ENCODE data around the gene CARMIL1.
"Not testable (repeated sequence)": the region's sequence is repeated elsewhere in the genome, so short reads cannot be mapped to it uniquely, and the experiment has no call there.

The CARMIL1 gene

GRCh38 chr6:25442898-25443297 lies 163.7 kb downstream of the CARMIL1 start:
- H3K4ac ChIP-seq (ENCODE audit: low read depth, low read length): no peak overlapping the region
- no peak overlapping the region for H3K23ac ChIP-seq (ENCODE audit: low read length)
- H3K4me1 ChIP-seq (ENCODE audit: control insufficient read depth in 1 of 2, insufficient read depth in 2 of 2, low read length in 2 of 2): peaks cover 0 to 2% of the 10 kb centered on the region in 2 experiments
- H2BK12ac ChIP-seq (ENCODE audit: low read length): no peak overlapping the region
- no peak overlapping the region for H3K14ac ChIP-seq (ENCODE audit: low read length)
- H2AK5ac ChIP-seq (ENCODE audit: low read length): no peak overlapping the region
- no peak overlapping the region for H3K27ac ChIP-seq (ENCODE audit: low read depth, low read length)
- H3K4me2 ChIP-seq (ENCODE audit: low read length): no peak overlapping the region
- H3K9me3 ChIP-seq (ENCODE audit: insufficient read depth, low read depth, low read length): no peaks in the 10 kb centered on the region
- no peaks in the 10 kb centered on the region for H3K27me3 ChIP-seq (ENCODE audit: insufficient read depth, low read length)
- no peaks in the 10 kb centered on the region for H3K79me2 ChIP-seq (ENCODE audit: control insufficient read depth, insufficient read depth, low read length, poor library complexity)
- no peak overlapping the region for H3K9ac ChIP-seq (ENCODE audit: low read length)
- H2AFZ ChIP-seq (ENCODE audit: insufficient read depth, low read length, poor library complexity): no peak overlapping the region
- peaks cover 0 to 2% of the 10 kb centered on the region in 2 experiments for H3K36me3 ChIP-seq (ENCODE audit: control insufficient read depth in 1 of 2, insufficient read depth in 2 of 2, low read length in 2 of 2)
- no CpG with 5 or more reads among the region's 1 CpG for WGBS (ENCODE audit: extremely low coverage, insufficient coverage, insufficient read length)
- DNase-seq: no peak
- H2BK120ac ChIP-seq (ENCODE audit: insufficient read depth, low read length, poor library complexity): no peak overlapping the region
- no peak overlapping the region for H2BK5ac ChIP-seq (ENCODE audit: low read depth, low read length, poor library complexity)
- no peak overlapping the region for H4K8ac ChIP-seq (ENCODE audit: low read depth, low read length)
- H3K79me1 ChIP-seq (ENCODE audit: low read length): no peaks in the 10 kb centered on the region
- no peak overlapping the region for H4K91ac ChIP-seq (ENCODE audit: low read depth, low read length)
- H3K4me3 ChIP-seq (ENCODE audit: low read depth, low read length): no peak overlapping the region
- H4K12ac ChIP-seq (ENCODE audit: low read depth, low read length): no peak overlapping the region
- H3K18ac ChIP-seq (ENCODE audit: low read length): no peak overlapping the region

DNA sequence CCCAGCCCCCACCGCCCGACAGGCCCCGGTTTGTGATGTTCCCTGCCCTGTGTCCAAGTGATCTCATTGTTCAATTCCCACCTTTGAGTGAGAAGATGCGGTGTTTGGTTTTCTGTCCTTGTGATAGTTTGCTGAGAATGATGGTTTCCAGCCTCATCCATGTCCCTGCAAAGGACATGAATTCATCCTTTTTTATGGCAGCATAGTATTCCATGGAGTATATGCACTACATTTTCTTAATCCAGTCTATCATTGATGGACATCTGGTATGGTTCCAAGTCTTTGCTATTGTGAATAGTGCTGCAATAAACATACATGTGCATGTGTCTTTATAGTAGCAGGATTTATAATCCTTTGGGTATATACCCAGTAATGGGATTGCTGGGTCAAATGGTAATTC lies 165.3 kb downstream of the CARMIL1 start:
- H3K27me3 ChIP-seq (ENCODE audit: insufficient read depth, low read length); H3K18ac ChIP-seq (ENCODE audit: low read length); H3K23ac ChIP-seq (ENCODE audit: low read length); H2BK120ac ChIP-seq (ENCODE audit: insufficient read depth, low read length, poor library complexity); H4K12ac ChIP-seq (ENCODE audit: low read depth, low read length); H4K8ac ChIP-seq (ENCODE audit: low read depth, low read length); H3K27ac ChIP-seq (ENCODE audit: low read depth, low read length); H3K9me3 ChIP-seq (ENCODE audit: insufficient read depth, low read depth, low read length); H3K14ac ChIP-seq (ENCODE audit: low read length); H3K79me2 ChIP-seq (ENCODE audit: control insufficient read depth, insufficient read depth, low read length, poor library complexity); DNase-seq; H3K4me1 ChIP-seq (ENCODE audit: control insufficient read depth in 1 of 2, insufficient read depth in 2 of 2, low read length in 2 of 2); H3K36me3 ChIP-seq (ENCODE audit: control insufficient read depth in 1 of 2, insufficient read depth in 2 of 2, low read length in 2 of 2); H2BK12ac ChIP-seq (ENCODE audit: low read length); H3K79me1 ChIP-seq (ENCODE audit: low read length); H3K4me3 ChIP-seq (ENCODE audit: low read depth, low read length); H3K4me2 ChIP-seq (ENCODE audit: low read length); H3K4ac ChIP-seq (ENCODE audit: low read depth, low read length); H4K91ac ChIP-seq (ENCODE audit: low read depth, low read length); H2AK5ac ChIP-seq (ENCODE audit: low read length); H3K9ac ChIP-seq (ENCODE audit: low read length); H2BK5ac ChIP-seq (ENCODE audit: low read depth, low read length, poor library complexity); H2AFZ ChIP-seq (ENCODE audit: insufficient read depth, low read length, poor library complexity): not testable (repeated sequence)
- WGBS (ENCODE audit: extremely low coverage, insufficient coverage, insufficient read length): no CpG with 5 or more reads among the region's 4 CpGs

DNA sequence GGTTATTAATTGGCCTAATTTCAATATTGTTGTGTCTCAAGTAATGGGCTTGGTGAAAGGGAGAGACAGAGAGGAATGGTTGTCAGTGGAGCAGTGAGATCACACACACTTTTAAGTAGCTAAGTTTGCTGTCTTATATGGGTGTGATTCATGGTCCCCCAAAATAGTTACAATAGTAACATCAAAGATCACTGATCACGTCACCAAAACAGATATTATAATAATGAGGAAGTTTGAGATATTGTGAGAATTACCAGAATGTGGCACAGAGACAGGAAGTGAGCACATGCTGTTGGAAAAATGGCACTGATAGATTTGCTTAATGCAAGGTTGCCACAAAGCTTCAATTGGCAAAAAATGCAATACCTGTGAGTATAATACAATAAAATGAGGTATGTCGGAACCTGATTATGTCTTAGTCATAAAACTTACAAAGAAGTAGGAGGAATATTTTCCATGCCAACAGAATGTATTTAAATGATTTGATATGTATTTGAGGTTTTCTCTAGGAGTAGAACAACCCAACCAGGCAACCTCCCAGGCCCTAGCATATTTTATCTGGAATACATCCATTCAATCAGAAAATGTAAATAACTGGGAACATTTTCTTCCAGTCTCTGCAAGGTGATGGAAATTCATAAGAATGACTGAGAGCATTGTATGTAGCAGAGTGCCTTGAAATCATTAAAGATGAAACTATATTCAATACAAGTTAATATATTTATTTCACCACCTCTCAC lies 167.8 kb downstream of the CARMIL1 start:
- no peaks in the 10 kb centered on the region for H3K79me1 ChIP-seq (ENCODE audit: low read length)
- no peak overlapping the region for H2BK12ac ChIP-seq (ENCODE audit: low read length)
- no peak for DNase-seq
- no peak overlapping the region for H3K14ac ChIP-seq (ENCODE audit: low read length)
- no peak overlapping the region for H2BK5ac ChIP-seq (ENCODE audit: low read depth, low read length, poor library complexity)
- no CpG with 5 or more reads among the region's 2 CpGs for WGBS (ENCODE audit: extremely low coverage, insufficient coverage, insufficient read length)
- H3K27me3 ChIP-seq (ENCODE audit: insufficient read depth, low read length): no peaks in the 10 kb centered on the region
- no peak overlapping the region for H4K12ac ChIP-seq (ENCODE audit: low read depth, low read length)
- no peak overlapping the region for H3K9ac ChIP-seq (ENCODE audit: low read length)
- H3K36me3 ChIP-seq (ENCODE audit: control insufficient read depth in 1 of 2, insufficient read depth in 2 of 2, low read length in 2 of 2): peaks cover 0 to 2% of the 10 kb centered on the region in 2 experiments
- H3K4me1 ChIP-seq (ENCODE audit: control insufficient read depth in 1 of 2, insufficient read depth in 2 of 2, low read length in 2 of 2): peaks cover 2% of the 10 kb centered on the region in 2 experiments
- H3K4me3 ChIP-seq (ENCODE audit: low read depth, low read length): no peak overlapping the region
- no peak overlapping the region for H3K4ac ChIP-seq (ENCODE audit: low read depth, low read length)
- no peak overlapping the region for H3K4me2 ChIP-seq (ENCODE audit: low read length)
- H3K23ac ChIP-seq (ENCODE audit: low read length): no peak overlapping the region
- H4K8ac ChIP-seq (ENCODE audit: low read depth, low read length): no peak overlapping the region
- no peak overlapping the region for H3K27ac ChIP-seq (ENCODE audit: low read depth, low read length)
- no peak overlapping the region for H2AK5ac ChIP-seq (ENCODE audit: low read length)
- H3K9me3 ChIP-seq (ENCODE audit: insufficient read depth, low read depth, low read length): no peaks in the 10 kb centered on the region
- H3K79me2 ChIP-seq (ENCODE audit: control insufficient read depth, insufficient read depth, low read length, poor library complexity): no peaks in the 10 kb centered on the region
- H3K18ac ChIP-seq (ENCODE audit: low read length): no peak overlapping the region
- no peak overlapping the region for H2BK120ac ChIP-seq (ENCODE audit: insufficient read depth, low read length, poor library complexity)
- H4K91ac ChIP-seq (ENCODE audit: low read depth, low read length): no peak overlapping the region
- no peak overlapping the region for H2AFZ ChIP-seq (ENCODE audit: insufficient read depth, low read length, poor library complexity)

DNA sequence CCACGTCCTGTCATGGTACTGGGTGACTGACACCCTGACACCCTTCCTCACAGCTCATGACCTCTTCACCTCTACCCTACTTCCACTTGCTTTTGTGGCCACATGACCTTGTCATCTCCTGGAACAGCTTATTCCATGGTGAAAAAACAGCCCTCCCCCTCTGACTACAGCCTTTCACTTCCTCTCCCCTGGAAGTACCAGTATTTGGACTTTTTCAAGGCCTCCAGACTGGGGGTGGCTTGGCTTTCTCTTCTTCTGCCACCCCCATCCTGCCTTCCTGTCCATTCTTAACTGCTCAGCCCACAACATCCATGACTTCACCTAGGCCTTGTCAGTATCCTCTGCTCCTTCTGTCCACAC lies 168.4 kb downstream of the CARMIL1 start:
- Histone ChIP-seq H3K27ac (ENCODE audit: low read depth, low read length) (no peak overlapping the region), H3K27me3 (ENCODE audit: insufficient read depth, low read length) (no peaks in the 10 kb centered on the region), H3K18ac (ENCODE audit: low read length) (no peak overlapping the region), H3K4me1 (ENCODE audit: control insufficient read depth in 1 of 2, insufficient read depth in 2 of 2, low read length in 2 of 2) (peaks cover 2% of the 10 kb centered on the region in 2 experiments), H3K79me1 (ENCODE audit: low read length) (no peaks in the 10 kb centered on the region), H2BK120ac (ENCODE audit: insufficient read depth, low read length, poor library complexity) (no peak overlapping the region), H3K4me2 (ENCODE audit: low read length) (no peak overlapping the region), H3K4me3 (ENCODE audit: low read depth, low read length) (no peak overlapping the region), H3K4ac (ENCODE audit: low read depth, low read length) (no peak overlapping the region), H4K12ac (ENCODE audit: low read depth, low read length) (no peak overlapping the region), H3K9me3 (ENCODE audit: insufficient read depth, low read depth, low read length) (no peaks in the 10 kb centered on the region), H2BK12ac (ENCODE audit: low read length) (no peak overlapping the region), H4K91ac (ENCODE audit: low read depth, low read length) (no peak overlapping the region), H2AFZ (ENCODE audit: insufficient read depth, low read length, poor library complexity) (no peak overlapping the region), H3K36me3 (ENCODE audit: control insufficient read depth in 1 of 2, insufficient read depth in 2 of 2, low read length in 2 of 2) (peaks cover 0 to 2% of the 10 kb centered on the region in 2 experiments), H3K9ac (ENCODE audit: low read length) (no peak overlapping the region), H3K79me2 (ENCODE audit: control insufficient read depth, insufficient read depth, low read length, poor library complexity) (no peaks in the 10 kb centered on the region), H3K14ac (ENCODE audit: low read length) (no peak overlapping the region), H2BK5ac (ENCODE audit: low read depth, low read length, poor library complexity) (no peak overlapping the region), H2AK5ac (ENCODE audit: low read length) (no peak overlapping the region), H4K8ac (ENCODE audit: low read depth, low read length) (no peak overlapping the region), H3K23ac (ENCODE audit: low read length) (no peak overlapping the region)
- no CpG with 5 or more reads among the region's 1 CpG for WGBS (ENCODE audit: extremely low coverage, insufficient coverage, insufficient read length)
- peak in 1 of 2 donors; percentile 7 for DNase-seq
